Mucosa of descending colon (tissue), 3 donors: ENCODE measurements around the gene OBP2B. TPM values are rescaled to one million over a fixed set of nuclear protein-coding genes. Genes with fewer than 3 reads are reported as not detected.

Experiments
- ATAC-seq: fragments of 200-7000 bp; cut with Tn5 transposase; one replicate; pipeline ENCODE4 v1.9.1; 2020; ENCODE audit warnings: mild to moderate bottlenecking, moderate library complexity
- DNase-seq, 3 donors: peaks; one replicate each; pipeline ENCODE4 v3.0.0-alpha.2; 2020
- H3K36me3 ChIP-seq: fragments of 200-600 bp; one replicate; pipeline ENCODE4 v1.8.0; 2021; ENCODE audit warnings: low read depth, mild to moderate bottlenecking
- H3K4me1 ChIP-seq: fragments of 200-600 bp; one replicate; pipeline ENCODE4 v1.8.0; 2021; ENCODE audit warnings: low read depth, mild to moderate bottlenecking
- H3K4me3 ChIP-seq: fragments of 200-600 bp; one replicate; pipeline ENCODE4 v1.8.0; 2021; ENCODE audit warnings: mild to moderate bottlenecking
- H3K9me3 ChIP-seq: fragments of 200-600 bp; one replicate; pipeline ENCODE4 v1.8.0; 2021; ENCODE audit warnings: mild to moderate bottlenecking
- intact Hi-C, 2 donors: fragments of 100-400 bp; cut with DNase I in 1 of 2; cut with micrococcal nuclease in 1 of 2; formaldehyde crosslinking; loops; one replicate each; pipeline versions ENCODE4 v1.11.0 to v1.11.1; 2022; cut with DNase I, micrococcal nuclease
- total RNA-seq, 3 donors: library from RNA; stranded (reverse); fragmentation: NEBNext Ultra II Directional in 2 of 3; extraction: Animal tissue kit (Norgen Biotek cat#: 25700) in 2 of 3; gene quantifications; one replicate each; pipeline versions ENCODE4 v1.2.1 to v1.2.4, GENCODE V29; 2021 to 2023
- TF ChIP-seq, protein P1 (sequence below): fragments of 200-600 bp; IDR thresholded peaks from one replicate; pipeline ENCODE4 v1.8.0; 2022; ENCODE audit warnings: antibody characterized with exemption, mild to moderate bottlenecking
- donor health status: DM: no; HTN: no; CAD: no; lungs with moderate emphysema.
- donor health status: DM: no; HTN: no; CAD: no.
- donor health status: DM: no; HTN: yes; CAD: no.

OBP2B gene
- total RNA-seq, 3 donors from 2014 or later, result not detected

DNA sequence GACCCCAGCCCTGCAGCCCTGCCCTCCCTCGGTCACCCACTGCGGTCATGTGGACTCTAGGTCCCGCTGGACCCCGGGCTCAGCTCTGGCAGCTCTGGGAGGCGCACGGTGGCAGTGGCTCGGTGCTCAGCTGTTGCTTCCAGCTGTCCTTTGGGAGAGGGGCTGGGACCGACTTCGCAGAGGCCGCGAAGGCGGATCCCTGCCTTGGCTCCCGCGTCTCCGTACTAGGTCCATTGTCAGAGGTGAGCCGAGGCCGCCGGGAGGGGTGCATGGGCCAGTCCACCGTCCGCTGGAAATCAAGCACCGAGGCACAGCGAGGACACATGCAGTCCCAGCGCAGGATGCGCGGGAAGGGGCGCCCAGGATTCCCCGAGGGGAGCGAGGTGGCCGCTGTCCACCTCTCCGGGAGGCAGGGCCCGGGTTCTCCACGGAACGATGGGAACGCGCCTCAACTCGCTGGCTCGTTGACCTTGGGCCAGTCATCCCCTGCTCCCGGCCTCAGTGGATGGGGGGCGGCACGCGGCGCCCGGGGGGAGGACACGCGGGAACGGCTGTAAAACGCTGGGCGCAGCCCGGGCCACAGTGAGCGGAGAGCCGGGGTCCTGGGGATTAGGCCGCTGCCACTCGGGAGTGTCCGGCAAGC lies 46.1 kb downstream of the OBP2B start:
- no peak for DNase-seq
- ATAC-seq, result no peak

DNA sequence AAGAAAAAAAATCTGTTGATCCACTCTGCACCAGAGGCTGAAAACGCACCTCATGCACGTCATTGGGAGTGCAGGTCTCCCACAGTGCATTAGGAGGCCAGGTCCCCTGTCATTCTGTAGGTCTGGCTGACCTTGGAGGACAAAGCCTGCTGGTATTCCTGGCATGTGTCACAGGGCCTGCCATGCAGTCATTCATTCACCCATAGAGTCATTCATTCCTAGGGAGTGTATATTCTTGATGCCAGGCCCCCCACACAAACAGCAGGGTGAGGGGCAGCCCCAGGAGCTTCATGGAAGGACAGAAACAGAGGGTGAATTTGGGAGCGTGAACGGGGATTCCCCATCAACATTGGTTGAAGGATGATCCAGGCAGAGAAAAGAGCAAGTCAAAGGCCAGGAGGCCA lies 47.5 kb downstream of the OBP2B start:
- no peak for ATAC-seq
- no peak overlapping the region for H3K4me3 ChIP-seq
- TF ChIP-seq, protein P1, sequence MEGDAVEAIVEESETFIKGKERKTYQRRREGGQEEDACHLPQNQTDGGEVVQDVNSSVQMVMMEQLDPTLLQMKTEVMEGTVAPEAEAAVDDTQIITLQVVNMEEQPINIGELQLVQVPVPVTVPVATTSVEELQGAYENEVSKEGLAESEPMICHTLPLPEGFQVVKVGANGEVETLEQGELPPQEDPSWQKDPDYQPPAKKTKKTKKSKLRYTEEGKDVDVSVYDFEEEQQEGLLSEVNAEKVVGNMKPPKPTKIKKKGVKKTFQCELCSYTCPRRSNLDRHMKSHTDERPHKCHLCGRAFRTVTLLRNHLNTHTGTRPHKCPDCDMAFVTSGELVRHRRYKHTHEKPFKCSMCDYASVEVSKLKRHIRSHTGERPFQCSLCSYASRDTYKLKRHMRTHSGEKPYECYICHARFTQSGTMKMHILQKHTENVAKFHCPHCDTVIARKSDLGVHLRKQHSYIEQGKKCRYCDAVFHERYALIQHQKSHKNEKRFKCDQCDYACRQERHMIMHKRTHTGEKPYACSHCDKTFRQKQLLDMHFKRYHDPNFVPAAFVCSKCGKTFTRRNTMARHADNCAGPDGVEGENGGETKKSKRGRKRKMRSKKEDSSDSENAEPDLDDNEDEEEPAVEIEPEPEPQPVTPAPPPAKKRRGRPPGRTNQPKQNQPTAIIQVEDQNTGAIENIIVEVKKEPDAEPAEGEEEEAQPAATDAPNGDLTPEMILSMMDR, result no peak
- intact Hi-C loops, result no loop called here
- no peaks in the 10 kb centered on the region for H3K9me3 ChIP-seq
- DNase-seq, result no peak
- no peaks in the 10 kb centered on the region for H3K36me3 ChIP-seq
- peaks cover 10% of the 10 kb centered on the region for H3K4me1 ChIP-seq

More for the DNA sequence above, 46.1 kb downstream of the OBP2B start:
- TF ChIP-seq, protein P1, result no peak
- Histone ChIP-seq H3K4me3 (peak overlapping the region; percentile 2), H3K9me3 (no peaks in the 10 kb centered on the region), H3K36me3 (no peaks in the 10 kb centered on the region), H3K4me1 (peaks cover 10% of the 10 kb centered on the region)
- intact Hi-C loops, result no loop called here

DNA sequence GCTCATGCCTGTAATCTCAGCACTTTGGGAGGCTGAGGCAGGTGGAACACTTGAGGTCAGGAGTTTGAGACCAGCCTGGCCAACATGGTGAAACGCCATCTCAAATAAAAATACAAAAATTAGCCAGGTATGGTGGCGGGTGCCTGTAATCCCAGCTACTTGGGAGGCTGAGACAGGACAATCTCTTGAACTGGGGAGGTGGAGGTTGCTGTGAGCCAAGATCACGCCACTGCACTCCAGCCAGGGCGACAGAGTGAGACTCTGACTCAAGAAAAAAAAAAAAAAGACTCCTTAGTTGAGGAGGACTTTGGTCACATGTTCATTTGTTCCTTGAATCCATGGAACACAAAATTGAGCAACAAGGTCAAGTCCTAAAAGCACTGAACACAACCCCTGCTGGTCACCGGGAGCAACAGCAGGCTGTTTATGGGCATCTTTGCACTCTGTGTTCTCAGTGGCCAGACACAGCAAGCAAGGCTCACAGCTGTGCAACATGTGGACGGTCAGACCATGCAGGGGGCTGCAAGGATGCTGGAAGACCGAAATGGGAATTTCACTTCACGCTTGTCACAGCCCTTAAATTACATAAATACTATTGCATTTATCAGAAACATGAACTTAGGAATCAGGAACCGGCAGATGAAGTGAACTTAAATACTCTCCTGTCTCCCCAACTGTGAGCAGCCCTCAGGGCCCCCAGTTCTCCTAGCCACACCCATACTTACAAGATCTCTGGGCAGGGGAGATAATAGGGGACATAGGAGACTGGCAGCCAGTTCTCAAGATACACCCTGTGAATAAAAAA lies 48.1 kb downstream of the OBP2B start:
- ATAC-seq, result peak; percentile 90
- DNase-seq, result peak in 2 of 3 donors; percentile 65 to 73
- no peaks in the 10 kb centered on the region for H3K9me3 ChIP-seq
- peaks cover 10% of the 10 kb centered on the region for H3K4me1 ChIP-seq
- TF ChIP-seq, protein P1, result peak; percentile 84
- intact Hi-C loops, result no loop called here
- H3K36me3 ChIP-seq, result no peaks in the 10 kb centered on the region
- no peak overlapping the region for H3K4me3 ChIP-seq

DNA sequence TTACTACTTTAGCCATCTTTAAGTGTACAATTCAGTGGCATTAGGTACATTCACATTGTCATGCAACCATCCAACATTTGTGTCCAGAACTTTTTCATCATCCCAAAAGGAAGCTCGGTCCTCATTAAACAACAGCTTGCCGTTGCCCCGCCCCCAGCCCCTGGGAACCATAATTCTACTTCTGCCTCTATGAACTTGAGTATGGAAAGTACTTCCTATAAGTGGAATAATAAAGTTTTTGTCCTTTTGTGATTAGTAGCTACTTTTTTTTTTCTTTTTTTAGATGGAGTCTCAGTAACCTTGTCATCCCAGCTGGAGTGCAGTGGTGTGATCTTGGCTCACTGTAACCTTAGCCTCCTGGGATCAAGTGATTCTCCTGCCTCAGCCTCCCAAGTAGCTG lies 50.4 kb downstream of the OBP2B start:
- ATAC-seq (no peak), DNase-seq (peak in 1 of 3 donors; percentile 15)
- TF ChIP-seq, protein P1, result no peak
- no peaks in the 10 kb centered on the region for H3K36me3 ChIP-seq
- no peaks in the 10 kb centered on the region for H3K9me3 ChIP-seq
- peaks cover 5% of the 10 kb centered on the region for H3K4me1 ChIP-seq
- intact Hi-C loops, result no loop called here
- no peak overlapping the region for H3K4me3 ChIP-seq

Other genes with a start within 250 kb of the OBP2B start
- gene GFI1B, start 230.6 kb downstream of the OBP2B start, total RNA-seq, result 1 to 10 TPM; 1.4 to 2.6 (median 1.5) TPM
- gene GTF3C5, start 178.3 kb downstream of the OBP2B start, total RNA-seq, result 10 to 100 TPM; 45.8 to 53.6 (median 52.2) TPM
- 1 to 10 TPM in 2 of 3 donors, under 1 TPM in 1; 0.87 to 1.6 (median 1.4) TPM for gene CEL, start 147.3 kb downstream of the OBP2B start, total RNA-seq
- gene RALGDS, start 88.0 kb downstream of the OBP2B start, total RNA-seq, result 10 to 100 TPM; 38.3 to 59.4 (median 44.2) TPM
- 10 to 100 TPM in 1 of 3 donors, 1 to 10 TPM in 2; 4.3 to 14.0 (median 8.6) TPM for gene GBGT1, start 45.3 kb downstream of the OBP2B start, total RNA-seq
- 100 to 1,000 TPM in 2 of 3 donors, 10 to 100 TPM in 1; 25.6 to 114 (median 102) TPM for gene ABO, start 66.0 kb upstream of the OBP2B start, total RNA-seq
- 10 to 100 TPM; 23.7 to 24.7 (median 24.0) TPM for gene SURF6, start 126.9 kb upstream of the OBP2B start, total RNA-seq
- 10 to 100 TPM; 19.8 to 33.6 (median 21.3) TPM for gene MED22, start 138.9 kb upstream of the OBP2B start, total RNA-seq
- gene RPL7A, start 139.0 kb upstream of the OBP2B start, total RNA-seq, result 1,000 to 10,000 TPM; 1,420 to 1,482 (median 1,457) TPM
- gene SURF1, start 147.2 kb upstream of the OBP2B start, total RNA-seq, result 10 to 100 TPM; 45.4 to 63.0 (median 52.2) TPM
- gene SURF2, start 147.3 kb upstream of the OBP2B start, total RNA-seq, result 10 to 100 TPM in 2 of 3 donors, 1 to 10 TPM in 1; 8.7 to 15.0 (median 11.4) TPM
- gene SURF4, start 166.8 kb upstream of the OBP2B start, total RNA-seq, result 100 to 1,000 TPM; 117 to 165 (median 149) TPM
- 1 to 10 TPM in 2 of 3 donors, under 1 TPM in 1; 0.41 to 1.4 (median 1.3) TPM for gene STKLD1, start 167.1 kb upstream of the OBP2B start, total RNA-seq
- gene REXO4, start 208.8 kb upstream of the OBP2B start, total RNA-seq, result 10 to 100 TPM; 18.7 to 26.0 (median 20.1) TPM
- gene ADAMTS13, start 213.1 kb upstream of the OBP2B start, total RNA-seq, result 1 to 10 TPM; 3.3 to 5.0 (median 3.6) TPM